ENCODE measurements around the gene MRPS33.
"Not testable (repeated sequence)": the region's sequence is repeated elsewhere in the genome, so short reads cannot be mapped to it uniquely, and the experiment has no call there.

Gene MRPS33

GRCh38 chr7:141012044-141012685, 2.6 kb downstream of the MRPS33 start:
- peak; percentile 25 to 39 for DNase-seq

- no peak for DNase-seq
These were observed 3.3 kb downstream of the MRPS33 start for GRCh38 chr7:141011443-141011842.

GRCh38 chr7:141003172-141004065, 11.3 kb downstream of the MRPS33 start:
- DNase-seq: no peak

GRCh38 chr7:141001546-141001945, 13.2 kb downstream of the MRPS33 start:
- DNase-seq: no peak

- DNase-seq: no peak
These were observed 13.6 kb downstream of the MRPS33 start for GRCh38 chr7:141001122-141001521.

- DNase-seq: no peak
These were observed 16.0 kb downstream of the MRPS33 start for GRCh38 chr7:140998715-140999114.

GRCh38 chr7:140992422-140992821, 22.3 kb downstream of the MRPS33 start:
- DNase-seq: no peak

GRCh38 chr7:140990193-140990962, 24.4 kb downstream of the MRPS33 start:
- DNase-seq: no peak

- no peak for DNase-seq
These were observed 25.7 kb downstream of the MRPS33 start for GRCh38 chr7:140989068-140989467.

- DNase-seq: no peak
These were observed 30.9 kb downstream of the MRPS33 start for GRCh38 chr7:140983802-140984201.

GRCh38 chr7:140982508-140982907, 32.2 kb downstream of the MRPS33 start:
- DNase-seq: no peak

- DNase-seq: no peak
These were observed 32.8 kb downstream of the MRPS33 start for GRCh38 chr7:140981951-140982350.

GRCh38 chr7:140977741-140978140, 37.0 kb downstream of the MRPS33 start:
- DNase-seq: no peak

GRCh38 chr7:140972876-140973829, 41.6 kb downstream of the MRPS33 start:
- no peak for DNase-seq

- no peak for DNase-seq
These were observed 42.4 kb downstream of the MRPS33 start for GRCh38 chr7:140972344-140972743.

- DNase-seq: no peak
These were observed 47.3 kb downstream of the MRPS33 start for GRCh38 chr7:140967438-140967837.

- DNase-seq: no peak
These were observed 48.1 kb downstream of the MRPS33 start for GRCh38 chr7:140966561-140967233.

- no peak for DNase-seq
These were observed 53.6 kb downstream of the MRPS33 start for GRCh38 chr7:140961117-140961516.

GRCh38 chr7:140956997-140957396, 57.8 kb downstream of the MRPS33 start:
- not testable (repeated sequence) for DNase-seq

Data from NCI-H187 (cell line).